ENCODE measurements around the gene DDX55. TPM values are rescaled to one million over a fixed set of nuclear protein-coding genes. Genes with fewer than 3 reads are reported as not detected.

The DDX55 gene
- total and polyA plus RNA-seq, 2 of the 13 experiments (the other 11 are each of a cell fraction or from before 2014, with no cell fraction given), result 22.2 to 37.0 TPM

- TF ChIP-seq ZNF839 (CRISPR knock-in tag; IDR thresholded peaks at IDR 0.05; ENCODE audit: borderline replicate concordance) (peak; percentile 83; the same call in 1 of the 2 replicates), POLR2AphosphoS2 (IDR thresholded peaks at IDR 0.05; ENCODE audit: low read depth, low read length) (no peak), ZFYVE20 (CRISPR knock-in tag; IDR thresholded peaks at IDR 0.05; ENCODE audit: borderline replicate concordance, low read depth) (no peak), PLSCR1 (CRISPR knock-in tag; IDR thresholded peaks at IDR 0.05; ENCODE audit: borderline replicate concordance) (no peak), CREB1 (IDR thresholded peaks at IDR 0.05) (peak; percentile 84), CREB1 (CRISPR knock-in tag; IDR thresholded peaks at IDR 0.05) (peak; percentile 80), ZNF207 (IDR thresholded peaks at IDR 0.05; ENCODE audit: borderline replicate concordance) (no peak), POGZ (CRISPR knock-in tag; IDR thresholded peaks at IDR 0.05) (peak; percentile 94), ZNF282 (IDR thresholded peaks at IDR 0.05; ENCODE audit: partially characterized antibody) (no peak), NR2F6 (IDR thresholded peaks at IDR 0.05) (no peak), NR2F6 (CRISPR knock-in tag; IDR thresholded peaks at IDR 0.05) (peak; percentile 62; the same call in 1 of the 2 replicates), REPIN1 (CRISPR knock-in tag; IDR thresholded peaks at IDR 0.05; ENCODE audit: borderline replicate concordance, low read depth) (peak; percentile 93; the same call in 1 of the 2 replicates), HOXA7 (CRISPR knock-in tag; IDR thresholded peaks at IDR 0.05) (peak; percentile 84; the same call in 1 of the 2 replicates), CAMTA2 (CRISPR knock-in tag; IDR thresholded peaks at IDR 0.05; ENCODE audit: borderline replicate concordance) (peak; percentile 97), ZNF414 (CRISPR knock-in tag; IDR thresholded peaks at IDR 0.05) (peak; percentile 90), PATZ1 (CRISPR knock-in tag; IDR thresholded peaks at IDR 0.05) (peak; percentile 76), ZNF547 (CRISPR knock-in tag; IDR thresholded peaks at IDR 0.05) (peak; percentile 98), ZFP91 (CRISPR knock-in tag; IDR thresholded peaks at IDR 0.05; ENCODE audit: borderline replicate concordance) (peak; percentile 95), ZNF644 (CRISPR knock-in tag; IDR thresholded peaks at IDR 0.05; ENCODE audit: low read depth) (no peak), THYN1 (CRISPR knock-in tag; IDR thresholded peaks at IDR 0.05; ENCODE audit: borderline replicate concordance, low read depth) (no peak), TCF7L2 (IDR thresholded peaks at IDR 0.05; ENCODE audit: low read depth, low read length) (no peak), TERF1 (CRISPR knock-in tag; IDR thresholded peaks at IDR 0.05) (no peak; the same call in 1 of the 2 replicates), ZNF292 (CRISPR knock-in tag; IDR thresholded peaks at IDR 0.05; ENCODE audit: borderline replicate concordance, low read depth) (no peak)
These were observed at the start of gene DDX55 (continued) for GRCh38 chr12:123601602-123602489.

Measured in HepG2 (cell line).